Neural progenitor cell (in vitro differentiated cells): ENCODE data around the gene ABAT. TPM values are rescaled to one million over a fixed set of nuclear protein-coding genes. Genes with fewer than 3 reads are reported as not detected.
"Not testable (repeated sequence)": the region's sequence is repeated elsewhere in the genome, so short reads cannot be mapped to it uniquely, and the experiment has no call there.

ENCODE experiments used
- DNase-seq: peaks from one replicate; pipeline ENCODE4 v3.0.0-alpha.2; 2016; ENCODE audit warnings: low spot score
- H2AFZ ChIP-seq: fragments of 200-600 bp; sonication (generic); replicated peaks from 2 replicates; pipeline ENCODE4 v1.6.1; 2016; ENCODE audit warnings: antibody characterized with exemption
- H3F3A ChIP-seq: fragments of 200-600 bp; sonication (generic); 2 replicates; pipeline ENCODE4 v1.6.1; 2016; ENCODE audit warnings: antibody characterized with exemption, low read depth
- H3K27ac ChIP-seq: fragments of 200-600 bp; sonication (generic); 2 replicates; pipeline ENCODE4 v1.5.1; 2016; ENCODE audit warnings: mild to moderate bottlenecking
- H3K27me3 ChIP-seq: fragments of 200-600 bp; sonication (generic); 2 replicates; pipeline ENCODE4 v1.6.1; 2016; ENCODE audit warnings: mild to moderate bottlenecking, moderate library complexity
- H3K36me3 ChIP-seq: fragments of 200-600 bp; sonication (generic); 2 replicates; pipeline ENCODE4 v1.5.1; 2016
- H3K4me1 ChIP-seq: fragments of 200-600 bp; sonication (generic); 2 replicates; pipeline ENCODE4 v1.6.1; 2016; ENCODE audit warnings: mixed run types
- H3K4me2 ChIP-seq: fragments of 200-600 bp; sonication (generic); 2 replicates; pipeline ENCODE4 v1.6.1; 2016
- H3K4me3 ChIP-seq: fragments of 200-600 bp; sonication (generic); 2 replicates; pipeline ENCODE4 v1.5.1; 2016
- H3K79me2 ChIP-seq: fragments of 200-600 bp; sonication (generic); 2 replicates; pipeline ENCODE4 v1.6.1; 2016; ENCODE audit warnings: low read depth
- H3K9ac ChIP-seq: fragments of 200-600 bp; sonication (generic); 2 replicates; pipeline ENCODE4 v1.6.1; 2016
- H3K9me3 ChIP-seq: fragments of 200-600 bp; sonication (generic); 2 replicates; pipeline ENCODE4 v1.5.1; 2016; ENCODE audit warnings: low read depth
- H4K20me1 ChIP-seq: fragments of 200-600 bp; sonication (generic); 2 replicates; pipeline ENCODE4 v1.6.1; 2016; ENCODE audit warnings: low read depth
- H3K27ac Mint-ChIP-seq: 3 replicates; pipeline ENCODE4 v1.8.0; 2021; ENCODE audit warnings: mixed read lengths
- H3K27me3 Mint-ChIP-seq: 2 replicates; pipeline ENCODE4 v1.8.0; 2022; ENCODE audit warnings: low read depth, mild to moderate bottlenecking, inconsistent platforms, moderate library complexity, mixed read lengths; ENCODE audit not compliant: insufficient read depth
- H3K36me3 Mint-ChIP-seq: 3 replicates; pipeline ENCODE4 v1.8.0; 2021; ENCODE audit warnings: mixed read lengths
- H3K4me1 Mint-ChIP-seq: 3 replicates; pipeline ENCODE4 v1.8.0; 2021; ENCODE audit warnings: mixed read lengths
- H3K4me3 Mint-ChIP-seq: 3 replicates; pipeline ENCODE4 v1.8.0; 2021; ENCODE audit warnings: mild to moderate bottlenecking, moderate library complexity, mixed read lengths
- H3K9me3 Mint-ChIP-seq: 3 replicates; pipeline ENCODE4 v1.8.0; 2020; ENCODE audit warnings: mixed read lengths
- CTCF ChIP-seq: fragments of 200-600 bp; sonication (generic); IDR thresholded peaks from 2 replicates; pipeline ENCODE4 v1.5.1; 2017; ENCODE audit warnings: antibody characterized with exemption, mild to moderate bottlenecking
- EZH2 ChIP-seq: fragments of 200-600 bp; sonication (generic); IDR thresholded peaks from 2 replicates; pipeline ENCODE4 v1.6.1; 2017; ENCODE audit warnings: antibody characterized with exemption, mild to moderate bottlenecking, moderate library complexity
- EZH2phosphoT487 ChIP-seq: fragments of 200-600 bp; sonication (generic); IDR thresholded peaks from 2 replicates; pipeline ENCODE4 v1.6.1; 2017; ENCODE audit warnings: antibody characterized with exemption
- total RNA-seq: library from RNA; depleted of rRNA; stranded (reverse); fragments of >200 nt; gene quantifications from 2 replicates; pipeline ENCODE4 v1.2.3, GENCODE V29; 2015; ENCODE audit warnings: low replicate concordance

The ABAT gene
- total RNA-seq, 1 donor from 2014 or later, result 7.3 TPM

- Mint-ChIP-seq H3K27ac (no peak overlapping the region), H3K9me3 (no peaks in the 10 kb centered on the region), H3K4me1 (no peaks in the 10 kb centered on the region), H3K36me3 (peaks cover 39% of the 10 kb centered on the region), H3K4me3 (peak overlapping the region; percentile 48), H3K27me3 (peaks cover 4% of the 10 kb centered on the region)
- H3K36me3 ChIP-seq, result no peaks in the 10 kb centered on the region
- no peaks in the 10 kb centered on the region for H3K9me3 ChIP-seq
- H3K4me2 ChIP-seq, result no peak overlapping the region
- H3K4me1 ChIP-seq, result no peaks in the 10 kb centered on the region
- DNase-seq, result no peak
- no peak overlapping the region for H3K27ac ChIP-seq
- H4K20me1 ChIP-seq, result no peaks in the 10 kb centered on the region
- H2AFZ ChIP-seq, result no peak overlapping the region
- H3K79me2 ChIP-seq, result no peaks in the 10 kb centered on the region
- TF ChIP-seq CTCF, result no peak
- TF ChIP-seq EZH2phosphoT487, result no peak
- TF ChIP-seq EZH2, result no peak
- H3K4me3 ChIP-seq, result no peak overlapping the region
- no peaks in the 10 kb centered on the region for H3K27me3 ChIP-seq
- H3F3A ChIP-seq, result no peaks in the 10 kb centered on the region
- H3K9ac ChIP-seq, result no peak overlapping the region
These were observed 102.8 kb downstream of the ABAT start for GRCh38 chr16:8777217-8777616.

DNA sequence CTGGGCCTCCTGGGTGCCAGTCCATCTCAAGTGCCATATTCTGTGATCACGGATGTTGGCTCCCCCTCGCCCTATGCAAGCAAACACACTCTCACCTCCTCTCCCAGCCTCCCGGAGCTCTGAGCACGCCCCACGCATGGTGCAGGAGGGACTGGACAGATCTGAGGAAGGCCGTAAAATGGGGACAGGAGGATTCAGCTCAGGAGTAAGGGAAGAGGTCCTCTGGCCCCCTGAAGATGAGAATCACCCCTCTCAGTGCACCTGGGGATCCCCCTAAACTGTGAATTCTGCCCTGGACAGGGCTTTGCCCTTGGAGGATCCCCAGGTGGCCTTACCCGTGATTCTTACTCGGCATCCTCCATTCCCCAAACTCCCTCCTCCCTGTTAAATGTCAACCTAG, 107.4 kb downstream of the ABAT start:
- peaks cover 7% of the 10 kb centered on the region for H3K4me1 Mint-ChIP-seq
- peaks cover 2% of the 10 kb centered on the region for H3K27me3 Mint-ChIP-seq
- Histone ChIP-seq H3F3A (no peaks in the 10 kb centered on the region), H3K27ac (no peak overlapping the region), H3K36me3 (no peaks in the 10 kb centered on the region), H3K4me2 (no peak overlapping the region), H3K4me3 (no peak overlapping the region), H3K79me2 (no peaks in the 10 kb centered on the region), H2AFZ (no peak overlapping the region), H3K27me3 (no peaks in the 10 kb centered on the region), H3K4me1 (no peaks in the 10 kb centered on the region), H3K9ac (no peak overlapping the region), H4K20me1 (no peaks in the 10 kb centered on the region), H3K9me3 (no peaks in the 10 kb centered on the region)
- no peak for DNase-seq
- H3K36me3 Mint-ChIP-seq, result peaks cover 27% of the 10 kb centered on the region
- no peak for TF ChIP-seq EZH2
- TF ChIP-seq EZH2phosphoT487, result no peak
- H3K9me3 Mint-ChIP-seq, result no peaks in the 10 kb centered on the region
- H3K27ac Mint-ChIP-seq, result no peak overlapping the region
- H3K4me3 Mint-ChIP-seq, result no peak overlapping the region

DNA sequence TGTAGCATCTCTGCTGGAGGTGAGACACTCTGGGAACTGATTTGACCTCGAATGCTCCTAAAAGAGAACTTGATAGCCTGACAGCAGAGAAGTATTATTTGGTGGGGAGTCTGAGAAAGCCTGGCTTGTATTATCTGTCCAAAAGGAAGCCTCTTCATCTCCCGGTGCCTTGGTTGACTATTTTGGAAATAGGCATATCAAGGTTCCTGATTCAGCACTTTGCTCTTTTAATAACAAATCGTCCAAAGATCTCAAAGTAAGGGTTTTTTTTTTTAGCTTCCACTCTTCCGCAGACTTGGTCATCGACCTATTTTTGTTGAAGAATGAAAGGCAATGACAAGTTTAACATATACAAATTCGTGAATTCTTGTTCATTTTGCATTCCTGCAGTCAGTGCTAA, 108.3 kb downstream of the ABAT start:
- Histone ChIP-seq H4K20me1 (no peaks in the 10 kb centered on the region), H3K27ac (no peak overlapping the region), H3K36me3 (no peaks in the 10 kb centered on the region), H3K4me1 (no peaks in the 10 kb centered on the region), H2AFZ (no peak overlapping the region), H3K4me2 (no peak overlapping the region), H3F3A (no peaks in the 10 kb centered on the region), H3K27me3 (no peaks in the 10 kb centered on the region), H3K9ac (no peak overlapping the region), H3K79me2 (no peaks in the 10 kb centered on the region), H3K9me3 (no peaks in the 10 kb centered on the region), H3K4me3 (no peak overlapping the region)
- H3K4me1 Mint-ChIP-seq, result peaks cover 7% of the 10 kb centered on the region
- no peaks in the 10 kb centered on the region for H3K9me3 Mint-ChIP-seq
- peaks cover 2% of the 10 kb centered on the region for H3K27me3 Mint-ChIP-seq
- no peak overlapping the region for H3K4me3 Mint-ChIP-seq
- no peak for DNase-seq
- H3K36me3 Mint-ChIP-seq, result peaks cover 23% of the 10 kb centered on the region
- H3K27ac Mint-ChIP-seq, result peak overlapping the region; percentile 63
- TF ChIP-seq CTCF (no peak), EZH2phosphoT487 (no peak), EZH2 (no peak)

GRCh38 chr16:8785408-8785807, 111.0 kb downstream of the ABAT start:
- no peaks in the 10 kb centered on the region for H3K79me2 ChIP-seq
- TF ChIP-seq EZH2phosphoT487 (no peak), CTCF (no peak), EZH2 (no peak)
- no peak overlapping the region for H3K9ac ChIP-seq
- H3K27me3 Mint-ChIP-seq, result peaks cover 2% of the 10 kb centered on the region
- no peaks in the 10 kb centered on the region for H4K20me1 ChIP-seq
- H3K4me3 Mint-ChIP-seq, result no peak overlapping the region
- H3K9me3 ChIP-seq, result no peaks in the 10 kb centered on the region
- no peaks in the 10 kb centered on the region for H3K27me3 ChIP-seq
- no peak overlapping the region for H3K4me2 ChIP-seq
- no peak overlapping the region for H3K4me3 ChIP-seq
- H3K4me1 ChIP-seq, result no peaks in the 10 kb centered on the region
- no peak for DNase-seq
- H3K27ac ChIP-seq, result no peak overlapping the region
- peaks cover 7% of the 10 kb centered on the region for H3K4me1 Mint-ChIP-seq
- no peaks in the 10 kb centered on the region for H3K9me3 Mint-ChIP-seq
- H3F3A ChIP-seq, result no peaks in the 10 kb centered on the region
- H3K27ac Mint-ChIP-seq, result peak overlapping the region; percentile 48
- H2AFZ ChIP-seq, result no peak overlapping the region
- no peaks in the 10 kb centered on the region for H3K36me3 ChIP-seq
- peaks cover 14% of the 10 kb centered on the region for H3K36me3 Mint-ChIP-seq

- H3K27me3 Mint-ChIP-seq, result not testable (repeated sequence)
These were observed 111.9 kb downstream of the ABAT start for GRCh38 chr16:8786316-8786715.

More at GRCh38 chr16:8786316-8786715, 111.9 kb downstream of the ABAT start:
- not testable (repeated sequence) for H3K4me2 ChIP-seq, H3K27ac ChIP-seq, H2AFZ ChIP-seq, H3K27me3 ChIP-seq, H3F3A ChIP-seq, H3K27ac Mint-ChIP-seq, H3K36me3 ChIP-seq, H3K4me3 ChIP-seq, H3K79me2 ChIP-seq, H3K4me1 ChIP-seq, DNase-seq, H4K20me1 ChIP-seq, H3K4me1 Mint-ChIP-seq, H3K9ac ChIP-seq, H3K4me3 Mint-ChIP-seq, H3K9me3 ChIP-seq, H3K9me3 Mint-ChIP-seq
- H3K36me3 Mint-ChIP-seq, result peaks cover 10% of the 10 kb centered on the region
